ENCODE data around the gene DYNLT2. TPM values are rescaled to one million over a fixed set of nuclear protein-coding genes. Genes with fewer than 3 reads are reported as not detected.

The DYNLT2 gene
- total RNA-seq, 2 experiments from 2014 or later: 2.0 to 2.4 TPM

- ATAC-seq (no peak), DNase-seq (no peak)
- no peak overlapping the region for H3K4me3 Mint-ChIP-seq
- no peak overlapping the region for H3K27ac Mint-ChIP-seq
- peaks cover 18% of the 10 kb centered on the region for H3K4me1 Mint-ChIP-seq
- POLR2A ChIA-PET: no interaction called here
- H3K36me3 Mint-ChIP-seq (ENCODE audit: low read depth): no peaks in the 10 kb centered on the region
- intact Hi-C loops (cut with DNase I, micrococcal nuclease): loop anchor here in 1 of 2 experiments (2.0 to 5.0 kb wide), 2 partner anchors 139 to 501 kb away; partner anchors contain the start of gene DLL1
- CTCF ChIA-PET: interaction anchor here (3.5 kb wide), 1 partner anchor 13 kb away, joined by 55 read pairs; no protein-coding TSS in a partner anchor
- H3K27me3 Mint-ChIP-seq: peaks cover 12% of the 10 kb centered on the region
- no peaks in the 10 kb centered on the region for H3K9me3 Mint-ChIP-seq (ENCODE audit: low read depth)
Measured at GRCh38 chr6:169791721-169792131, 40.4 kb upstream of the DYNLT2 start.

GRCh38 chr6:169789944-169790927 is 38.9 kb upstream of the DYNLT2 start:
- ATAC-seq: peak; percentile 96
- peak overlapping the region; percentile 77 for H3K4me3 Mint-ChIP-seq
- DNase-seq: peak; percentile 88
- no peaks in the 10 kb centered on the region for H3K36me3 Mint-ChIP-seq (ENCODE audit: low read depth)
- ChIA-PET CTCF (interaction anchor here (0.5 to 3.5 kb wide), 31 partner anchors 8 to 833 kb away, joined by 3 to 55 read pairs (median 4); partner anchors contain the start of gene ERMARD), POLR2A (interaction anchor here (0.6 kb wide), 1 partner anchor 94 kb away, joined by 4 read pairs; no protein-coding TSS in a partner anchor)
- peak overlapping the region; percentile 67 for H3K27ac Mint-ChIP-seq
- H3K4me1 Mint-ChIP-seq: peaks cover 18% of the 10 kb centered on the region
- intact Hi-C loops (cut with DNase I, micrococcal nuclease): loop anchor here (1.0 to 5.0 kb wide), 5 partner anchors 41 to 740 kb away; partner anchors contain the start of gene DLL1 (in 1 of the 2)
- no peaks in the 10 kb centered on the region for H3K9me3 Mint-ChIP-seq (ENCODE audit: low read depth)
- peaks cover 12% of the 10 kb centered on the region for H3K27me3 Mint-ChIP-seq

GRCh38 chr6:169789146-169789943 is 38.0 kb upstream of the DYNLT2 start:
- Mint-ChIP-seq H3K9me3 (ENCODE audit: low read depth) (no peaks in the 10 kb centered on the region), H3K36me3 (ENCODE audit: low read depth) (peaks cover under 1% of the 10 kb centered on the region), H3K4me3 (peak overlapping the region; percentile 77), H3K27ac (peak overlapping the region; percentile 67), H3K4me1 (peaks cover 18% of the 10 kb centered on the region), H3K27me3 (peaks cover 12% of the 10 kb centered on the region)
- ChIA-PET POLR2A (no interaction called here), CTCF (interaction anchor here (0.5 to 3.5 kb wide), 28 partner anchors 9 to 832 kb away, joined by 3 to 55 read pairs (median 4); partner anchors contain the start of gene ERMARD)
- intact Hi-C loops (cut with DNase I, micrococcal nuclease): no loop called here
- DNase-seq (no peak), ATAC-seq (no peak)

- Mint-ChIP-seq H3K27me3 (peaks cover 12% of the 10 kb centered on the region), H3K4me3 (no peak overlapping the region), H3K36me3 (ENCODE audit: low read depth) (peaks cover 6% of the 10 kb centered on the region), H3K9me3 (ENCODE audit: low read depth) (no peaks in the 10 kb centered on the region), H3K27ac (no peak overlapping the region), H3K4me1 (peaks cover 18% of the 10 kb centered on the region)
- ATAC-seq (no peak), DNase-seq (no peak)
- POLR2A ChIA-PET: no interaction called here
- intact Hi-C loops (cut with DNase I, micrococcal nuclease): no loop called here
- CTCF ChIA-PET: interaction anchor here (2.5 to 3.5 kb wide), 5 partner anchors 9 to 741 kb away, joined by 11 to 55 read pairs (median 13); no protein-coding TSS in a partner anchor
Measured at GRCh38 chr6:169788809-169789145, 37.4 kb upstream of the DYNLT2 start.

GRCh38 chr6:169787797-169788196 is 36.4 kb upstream of the DYNLT2 start:
- intact Hi-C loops (cut with DNase I, micrococcal nuclease): no loop called here
- Mint-ChIP-seq H3K4me1 (peaks cover 18% of the 10 kb centered on the region), H3K27ac (no peak overlapping the region), H3K9me3 (ENCODE audit: low read depth) (peaks cover under 1% of the 10 kb centered on the region), H3K36me3 (ENCODE audit: low read depth) (peaks cover 14% of the 10 kb centered on the region), H3K4me3 (no peak overlapping the region), H3K27me3 (peaks cover 8% of the 10 kb centered on the region)
- no peak for ATAC-seq
- no peak for DNase-seq
- ChIA-PET POLR2A (no interaction called here), CTCF (interaction anchor here (0.7 to 0.8 kb wide), 2 partner anchors 38 to 692 kb away, joined by 3 read pairs; no protein-coding TSS in a partner anchor)

GRCh38 chr6:169786349-169786748 is 35.0 kb upstream of the DYNLT2 start:
- Mint-ChIP-seq H3K36me3 (ENCODE audit: low read depth) (peaks cover 18% of the 10 kb centered on the region), H3K4me3 (no peak overlapping the region), H3K9me3 (ENCODE audit: low read depth) (peaks cover 2% of the 10 kb centered on the region), H3K4me1 (peaks cover 16% of the 10 kb centered on the region), H3K27me3 (peaks cover 6% of the 10 kb centered on the region), H3K27ac (no peak overlapping the region)
- CTCF ChIA-PET: no interaction called here
- no peak for DNase-seq
- intact Hi-C loops (cut with DNase I, micrococcal nuclease): no loop called here
- POLR2A ChIA-PET: no interaction called here
- ATAC-seq: no peak

GRCh38 chr6:169785566-169785965 is 34.2 kb upstream of the DYNLT2 start:
- no peak overlapping the region for H3K27ac Mint-ChIP-seq
- CTCF ChIA-PET: no interaction called here
- peaks cover 10% of the 10 kb centered on the region for H3K4me1 Mint-ChIP-seq
- POLR2A ChIA-PET: no interaction called here
- peaks cover 4% of the 10 kb centered on the region for H3K9me3 Mint-ChIP-seq (ENCODE audit: low read depth)
- peaks cover 24% of the 10 kb centered on the region for H3K36me3 Mint-ChIP-seq (ENCODE audit: low read depth)
- intact Hi-C loops (cut with DNase I, micrococcal nuclease): no loop called here
- H3K4me3 Mint-ChIP-seq: no peak overlapping the region
- DNase-seq (no peak), ATAC-seq (no peak)
- no peaks in the 10 kb centered on the region for H3K27me3 Mint-ChIP-seq

GRCh38 chr6:169784821-169785340 is 33.5 kb upstream of the DYNLT2 start:
- H3K9me3 Mint-ChIP-seq (ENCODE audit: low read depth): peaks cover 4% of the 10 kb centered on the region
- no peaks in the 10 kb centered on the region for H3K27me3 Mint-ChIP-seq
- no peak for DNase-seq
- ChIA-PET POLR2A (no interaction called here), CTCF (no interaction called here)
- H3K4me1 Mint-ChIP-seq: peaks cover 4% of the 10 kb centered on the region
- intact Hi-C loops (cut with DNase I, micrococcal nuclease): no loop called here
- no peak overlapping the region for H3K4me3 Mint-ChIP-seq
- no peak overlapping the region for H3K27ac Mint-ChIP-seq
- peaks cover 30% of the 10 kb centered on the region for H3K36me3 Mint-ChIP-seq (ENCODE audit: low read depth)
- ATAC-seq: no peak

- Mint-ChIP-seq H3K4me3 (no peak overlapping the region), H3K27me3 (no peaks in the 10 kb centered on the region), H3K27ac (no peak overlapping the region), H3K9me3 (ENCODE audit: low read depth) (peaks cover 4% of the 10 kb centered on the region), H3K4me1 (no peaks in the 10 kb centered on the region), H3K36me3 (ENCODE audit: low read depth) (peaks cover 34% of the 10 kb centered on the region)
- ChIA-PET POLR2A (no interaction called here), CTCF (no interaction called here)
- ATAC-seq: no peak
- no peak for DNase-seq
- intact Hi-C loops (cut with DNase I, micrococcal nuclease): no loop called here
Measured at GRCh38 chr6:169783971-169784820, 32.8 kb upstream of the DYNLT2 start.

- no peak overlapping the region for H3K27ac Mint-ChIP-seq
- POLR2A ChIA-PET: no interaction called here
Measured at GRCh38 chr6:169783401-169783800, 32.0 kb upstream of the DYNLT2 start.

More at GRCh38 chr6:169783401-169783800, 32.0 kb upstream of the DYNLT2 start:
- Mint-ChIP-seq H3K9me3 (ENCODE audit: low read depth) (peaks cover 4% of the 10 kb centered on the region), H3K27me3 (no peaks in the 10 kb centered on the region), H3K4me3 (no peak overlapping the region), H3K4me1 (no peaks in the 10 kb centered on the region), H3K36me3 (ENCODE audit: low read depth) (peaks cover 38% of the 10 kb centered on the region)
- CTCF ChIA-PET: no interaction called here
- intact Hi-C loops (cut with DNase I, micrococcal nuclease): no loop called here
- no peak for ATAC-seq
- no peak for DNase-seq

Data from activated CD4-positive, alpha-beta T cell treated with anti-CD3 and anti-CD28 coated beads for 36 hours (primary cell).